Measurements from ENCODE around the gene ELAVL3.
"Not testable (repeated sequence)": the region's sequence is repeated elsewhere in the genome, so short reads cannot be mapped to it uniquely, and the experiment has no call there.

Gene ELAVL3

GRCh38 chr19:11410682-11411081, 70.2 kb downstream of the ELAVL3 start:
- no peak for DNase-seq (ENCODE audit: low read depth in 2 of 3, low spot score in 1 of 3)

- no peak for DNase-seq (ENCODE audit: low read depth in 2 of 3, low spot score in 1 of 3)
Measured at GRCh38 chr19:11408591-11408990, 72.3 kb downstream of the ELAVL3 start.

- DNase-seq (ENCODE audit: low read depth in 2 of 3, low spot score in 1 of 3) = not testable (repeated sequence)
Measured at GRCh38 chr19:11406703-11407236, 74.1 kb downstream of the ELAVL3 start.

GRCh38 chr19:11405846-11406643, 74.8 kb downstream of the ELAVL3 start:
- peak in 2 of 3 donors; percentile 23 to 31 for DNase-seq (ENCODE audit: low read depth in 2 of 3, low spot score in 1 of 3)

GRCh38 chr19:11404588-11405222, 76.1 kb downstream of the ELAVL3 start:
- no peak for DNase-seq (ENCODE audit: low read depth in 2 of 3, low spot score in 1 of 3)

- no peak for DNase-seq (ENCODE audit: low read depth in 2 of 3, low spot score in 1 of 3)
Measured at GRCh38 chr19:11401808-11402543, 78.9 kb downstream of the ELAVL3 start.
